Peyer's patch (tissue), 4 donors: ENCODE data around the gene NBAS.
"Not testable (repeated sequence)": the region's sequence is repeated elsewhere in the genome, so short reads cannot be mapped to it uniquely, and the experiment has no call there.

Source experiments
- POLR2A ChIP-seq, 2 donors: fragments of 450-650 bp; IDR thresholded peaks; one replicate each; pipeline ENCODE4 v1.5.1; 2017; ENCODE audit warnings: antibody characterized with exemption in 2 of 2, mild to moderate bottlenecking in 2 of 2, moderate library complexity in 2 of 2
- TF ChIP-seq, protein P1 (sequence below), 6 experiments: fragments of 450-650 bp in 4 of 6; fragments of 200-600 bp in 2 of 6; sonication (generic) in 1 of 6; IDR thresholded peaks; one replicate each; pipeline ENCODE4 v1.5.1; 2017 to 2019; ENCODE audit warnings: antibody characterized with exemption in 6 of 6, mild to moderate bottlenecking in 3 of 6, moderate library complexity in 1 of 6

- not testable (repeated sequence) for TF ChIP-seq POLR2A (IDR thresholded peaks at IDR 0.05)
- TF ChIP-seq, protein P1, sequence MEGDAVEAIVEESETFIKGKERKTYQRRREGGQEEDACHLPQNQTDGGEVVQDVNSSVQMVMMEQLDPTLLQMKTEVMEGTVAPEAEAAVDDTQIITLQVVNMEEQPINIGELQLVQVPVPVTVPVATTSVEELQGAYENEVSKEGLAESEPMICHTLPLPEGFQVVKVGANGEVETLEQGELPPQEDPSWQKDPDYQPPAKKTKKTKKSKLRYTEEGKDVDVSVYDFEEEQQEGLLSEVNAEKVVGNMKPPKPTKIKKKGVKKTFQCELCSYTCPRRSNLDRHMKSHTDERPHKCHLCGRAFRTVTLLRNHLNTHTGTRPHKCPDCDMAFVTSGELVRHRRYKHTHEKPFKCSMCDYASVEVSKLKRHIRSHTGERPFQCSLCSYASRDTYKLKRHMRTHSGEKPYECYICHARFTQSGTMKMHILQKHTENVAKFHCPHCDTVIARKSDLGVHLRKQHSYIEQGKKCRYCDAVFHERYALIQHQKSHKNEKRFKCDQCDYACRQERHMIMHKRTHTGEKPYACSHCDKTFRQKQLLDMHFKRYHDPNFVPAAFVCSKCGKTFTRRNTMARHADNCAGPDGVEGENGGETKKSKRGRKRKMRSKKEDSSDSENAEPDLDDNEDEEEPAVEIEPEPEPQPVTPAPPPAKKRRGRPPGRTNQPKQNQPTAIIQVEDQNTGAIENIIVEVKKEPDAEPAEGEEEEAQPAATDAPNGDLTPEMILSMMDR (IDR thresholded peaks at IDR 0.05) = not testable (repeated sequence)
Measured at GRCh38 chr2:15404511-15404910, 156.6 kb downstream of the NBAS start.
